Activated naive CD8-positive, alpha-beta T cell treated with anti-CD3 and anti-CD28 coated beads for 36 hours (primary cell): ENCODE results near the gene GPR152. TPM values are rescaled to one million over a fixed set of nuclear protein-coding genes. Genes with fewer than 3 reads are reported as not detected.
"Not testable (repeated sequence)": the region's sequence is repeated elsewhere in the genome, so short reads cannot be mapped to it uniquely, and the experiment has no call there.

ENCODE experiments used
- DNase-seq: peaks from one replicate; pipeline ENCODE4 v3.0.0; 2021
- H3K27ac Mint-ChIP-seq: one replicate; pipeline ENCODE4 v1.8.0; 2022; ENCODE audit warnings: mild to moderate bottlenecking, moderate library complexity, mixed read lengths
- H3K27me3 Mint-ChIP-seq: one replicate; pipeline ENCODE4 v1.8.0; 2022; ENCODE audit warnings: mild to moderate bottlenecking, mixed read lengths
- H3K36me3 Mint-ChIP-seq: one replicate; pipeline ENCODE4 v1.8.0; 2021; ENCODE audit warnings: mild to moderate bottlenecking, mixed read lengths
- H3K4me1 Mint-ChIP-seq: one replicate; pipeline ENCODE4 v1.8.0; 2021; ENCODE audit warnings: mixed read lengths
- H3K4me3 Mint-ChIP-seq: one replicate; pipeline ENCODE4 v1.8.0; 2022; ENCODE audit warnings: mild to moderate bottlenecking, moderate library complexity, mixed read lengths
- H3K9me3 Mint-ChIP-seq: one replicate; pipeline ENCODE4 v1.8.0; 2022; ENCODE audit warnings: mixed read lengths
- total RNA-seq, 2 experiments: library from RNA; stranded (reverse); gene quantifications; one replicate each; pipeline ENCODE4 v1.2.3, GENCODE V29; 2021

The GPR152 gene
- total RNA-seq, 2 experiments from 2014 or later: not detected

GRCh38 chr11:67477344-67478050 is 25.0 kb upstream of the GPR152 start:
- not testable (repeated sequence) for H3K27me3 Mint-ChIP-seq, H3K4me1 Mint-ChIP-seq, H3K27ac Mint-ChIP-seq, H3K36me3 Mint-ChIP-seq, DNase-seq, H3K4me3 Mint-ChIP-seq, H3K9me3 Mint-ChIP-seq

- not testable (repeated sequence) for H3K4me1 Mint-ChIP-seq, H3K27me3 Mint-ChIP-seq, H3K4me3 Mint-ChIP-seq, H3K27ac Mint-ChIP-seq, H3K9me3 Mint-ChIP-seq, DNase-seq, H3K36me3 Mint-ChIP-seq
Observed at GRCh38 chr11:67476692-67477091, 24.2 kb upstream of the GPR152 start.

GRCh38 chr11:67472882-67473281 is 20.4 kb upstream of the GPR152 start:
- H3K36me3 Mint-ChIP-seq: no peaks in the 10 kb centered on the region
- H3K9me3 Mint-ChIP-seq: no peaks in the 10 kb centered on the region
- no peak overlapping the region for H3K4me3 Mint-ChIP-seq
- no peak overlapping the region for H3K27ac Mint-ChIP-seq
- peaks cover 8% of the 10 kb centered on the region for H3K4me1 Mint-ChIP-seq
- H3K27me3 Mint-ChIP-seq: no peaks in the 10 kb centered on the region
- no peak for DNase-seq

GRCh38 chr11:67470337-67471002 is 17.9 kb upstream of the GPR152 start:
- DNase-seq: no peak
- H3K27me3 Mint-ChIP-seq: no peaks in the 10 kb centered on the region
- H3K27ac Mint-ChIP-seq: peak overlapping the region; percentile 5
- H3K36me3 Mint-ChIP-seq: peaks cover 2% of the 10 kb centered on the region
- no peaks in the 10 kb centered on the region for H3K9me3 Mint-ChIP-seq
- H3K4me1 Mint-ChIP-seq: peaks cover 20% of the 10 kb centered on the region
- H3K4me3 Mint-ChIP-seq: no peak overlapping the region

GRCh38 chr11:67469508-67469811 is 16.9 kb upstream of the GPR152 start:
- Mint-ChIP-seq H3K4me3 (peak overlapping the region; percentile 73), H3K4me1 (peaks cover 24% of the 10 kb centered on the region)

GRCh38 chr11:67468759-67469507 is 16.4 kb upstream of the GPR152 start, which contains the start of gene TMEM134:
TMEM134 (minus strand) TSS chr11:67469251; CDS start chr11:67469192, 59 bp downstream.
- no peaks in the 10 kb centered on the region for H3K9me3 Mint-ChIP-seq
- DNase-seq: peak; percentile 95
- peak within 1 kb of the TSS; percentile 87 for H3K4me3 Mint-ChIP-seq
- peak within 1 kb of the TSS; percentile 79 for H3K27ac Mint-ChIP-seq
- peaks cover 5% of the 10 kb centered on the region for H3K36me3 Mint-ChIP-seq
- H3K27me3 Mint-ChIP-seq: no peaks in the 10 kb centered on the region
- H3K4me1 Mint-ChIP-seq: peaks cover 28% of the 10 kb centered on the region

More at GRCh38 chr11:67469508-67469811, 16.9 kb upstream of the GPR152 start:
- H3K9me3 Mint-ChIP-seq: no peaks in the 10 kb centered on the region
- peak overlapping the region; percentile 79 for H3K27ac Mint-ChIP-seq
- DNase-seq: no peak
- peaks cover 5% of the 10 kb centered on the region for H3K36me3 Mint-ChIP-seq
- H3K27me3 Mint-ChIP-seq: no peaks in the 10 kb centered on the region

- H3K27me3 Mint-ChIP-seq: no peaks in the 10 kb centered on the region
- peaks cover 5% of the 10 kb centered on the region for H3K36me3 Mint-ChIP-seq
- peaks cover 28% of the 10 kb centered on the region for H3K4me1 Mint-ChIP-seq
- no peak for DNase-seq
- H3K27ac Mint-ChIP-seq: peak overlapping the region; percentile 79
- peak overlapping the region; percentile 87 for H3K4me3 Mint-ChIP-seq
- no peaks in the 10 kb centered on the region for H3K9me3 Mint-ChIP-seq
Observed at GRCh38 chr11:67468456-67468758, 15.9 kb upstream of the GPR152 start.

- Mint-ChIP-seq H3K36me3 (peaks cover 5% of the 10 kb centered on the region), H3K27ac (peak overlapping the region; percentile 79), H3K9me3 (no peaks in the 10 kb centered on the region), H3K4me1 (peaks cover 28% of the 10 kb centered on the region), H3K4me3 (peak overlapping the region; percentile 87), H3K27me3 (no peaks in the 10 kb centered on the region)
- peak; percentile 43 for DNase-seq
Observed at GRCh38 chr11:67468056-67468455, 15.5 kb upstream of the GPR152 start.

GRCh38 chr11:67466962-67467771 is 14.6 kb upstream of the GPR152 start:
- Mint-ChIP-seq H3K9me3 (no peaks in the 10 kb centered on the region), H3K36me3 (peaks cover 5% of the 10 kb centered on the region), H3K27me3 (no peaks in the 10 kb centered on the region), H3K4me1 (peaks cover 28% of the 10 kb centered on the region), H3K27ac (peak overlapping the region; percentile 64), H3K4me3 (peak overlapping the region; percentile 87)
- DNase-seq: no peak

GRCh38 chr11:67466367-67466766 is 13.8 kb upstream of the GPR152 start:
- no peak overlapping the region for H3K4me3 Mint-ChIP-seq

GRCh38 chr11:67465530-67465929 is 13.0 kb upstream of the GPR152 start:
- Mint-ChIP-seq H3K27ac (peak overlapping the region; percentile 92), H3K4me3 (peak overlapping the region; percentile 87), H3K4me1 (peaks cover 28% of the 10 kb centered on the region)
- H3K9me3 Mint-ChIP-seq, DNase-seq, H3K27me3 Mint-ChIP-seq, H3K36me3 Mint-ChIP-seq: not testable (repeated sequence)

More at GRCh38 chr11:67466367-67466766, 13.8 kb upstream of the GPR152 start:
- Mint-ChIP-seq H3K4me1 (peaks cover 28% of the 10 kb centered on the region), H3K36me3 (peaks cover 5% of the 10 kb centered on the region), H3K27me3 (no peaks in the 10 kb centered on the region), H3K9me3 (no peaks in the 10 kb centered on the region), H3K27ac (peak overlapping the region; percentile 25)
- DNase-seq: no peak

GRCh38 chr11:67465189-67465510 is 12.6 kb upstream of the GPR152 start:
- no peaks in the 10 kb centered on the region for H3K27me3 Mint-ChIP-seq
- no peaks in the 10 kb centered on the region for H3K9me3 Mint-ChIP-seq
- DNase-seq: no peak
- H3K4me3 Mint-ChIP-seq: peak overlapping the region; percentile 87
- H3K27ac Mint-ChIP-seq: peak overlapping the region; percentile 92
- peaks cover 5% of the 10 kb centered on the region for H3K36me3 Mint-ChIP-seq
- H3K4me1 Mint-ChIP-seq: peaks cover 29% of the 10 kb centered on the region

GRCh38 chr11:67464411-67465188 is 12.1 kb upstream of the GPR152 start:
- Mint-ChIP-seq H3K27me3 (no peaks in the 10 kb centered on the region), H3K27ac (peak overlapping the region; percentile 92), H3K36me3 (peaks cover 5% of the 10 kb centered on the region), H3K4me1 (peaks cover 29% of the 10 kb centered on the region), H3K9me3 (no peaks in the 10 kb centered on the region), H3K4me3 (peak overlapping the region; percentile 87)
- peak; percentile 94 for DNase-seq

- Mint-ChIP-seq H3K4me1 (peaks cover 27% of the 10 kb centered on the region), H3K27me3 (no peaks in the 10 kb centered on the region), H3K9me3 (no peaks in the 10 kb centered on the region), H3K27ac (peak overlapping the region; percentile 92), H3K4me3 (peak overlapping the region; percentile 87), H3K36me3 (peaks cover 5% of the 10 kb centered on the region)
- DNase-seq: no peak
Observed at GRCh38 chr11:67463680-67464410, 11.3 kb upstream of the GPR152 start.
